Measurements from ENCODE around the gene ERO1B.

Gene ERO1B

DNA sequence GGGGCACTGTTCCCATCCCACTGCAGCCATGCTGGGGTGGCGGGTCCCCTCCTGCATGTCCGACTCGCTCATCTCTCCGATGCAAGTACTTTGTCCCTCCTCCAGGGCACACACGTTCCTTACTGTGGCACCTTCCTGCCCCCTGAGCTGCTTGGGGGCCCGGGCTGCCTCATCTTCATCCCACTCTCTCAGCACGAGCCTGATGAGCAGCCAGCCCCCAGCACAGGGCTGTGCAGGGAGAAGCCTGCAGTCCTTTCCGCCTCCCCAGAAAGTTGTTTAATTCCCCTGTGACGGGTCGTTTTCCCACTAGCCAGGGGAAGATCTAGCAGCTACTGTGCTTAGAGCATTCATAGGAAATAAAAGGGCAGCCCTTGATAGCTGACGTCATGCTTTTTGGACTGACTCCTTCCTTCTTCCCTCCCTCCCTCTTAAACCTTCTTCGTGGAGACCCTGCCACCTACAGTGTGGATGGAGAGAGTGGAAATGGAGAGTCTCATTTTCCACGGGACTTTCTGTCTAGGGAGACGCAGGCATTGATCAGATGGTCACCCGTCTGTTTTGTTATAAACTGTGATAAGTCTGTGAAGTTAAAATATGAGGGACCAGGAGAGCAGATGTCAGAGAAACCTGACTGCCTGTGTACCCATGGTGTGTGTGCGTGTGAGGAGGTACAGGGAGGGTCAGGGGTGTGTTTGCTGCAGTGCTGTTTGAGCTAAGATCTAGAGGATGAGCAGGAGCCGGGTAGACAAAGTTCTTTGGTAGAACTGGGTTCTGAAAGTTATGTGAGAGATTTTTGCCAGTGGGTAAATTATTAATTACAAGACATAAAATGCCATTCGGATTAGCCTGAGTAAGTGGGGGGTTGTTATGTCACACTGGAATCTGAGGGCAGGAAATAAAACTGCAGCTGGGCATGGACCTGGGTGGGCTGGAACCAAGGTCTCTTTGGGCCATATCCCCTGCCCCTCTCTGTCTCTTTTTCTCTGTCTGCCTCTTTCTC lies 105.1 kb downstream of the ERO1B start:
- no peak for DNase-seq

GRCh38 chr1:236175642-236176336 lies 106.0 kb downstream of the ERO1B start:
- no peak for DNase-seq

- DNase-seq = no peak
These were observed 108.5 kb downstream of the ERO1B start for GRCh38 chr1:236173174-236173767.

DNA sequence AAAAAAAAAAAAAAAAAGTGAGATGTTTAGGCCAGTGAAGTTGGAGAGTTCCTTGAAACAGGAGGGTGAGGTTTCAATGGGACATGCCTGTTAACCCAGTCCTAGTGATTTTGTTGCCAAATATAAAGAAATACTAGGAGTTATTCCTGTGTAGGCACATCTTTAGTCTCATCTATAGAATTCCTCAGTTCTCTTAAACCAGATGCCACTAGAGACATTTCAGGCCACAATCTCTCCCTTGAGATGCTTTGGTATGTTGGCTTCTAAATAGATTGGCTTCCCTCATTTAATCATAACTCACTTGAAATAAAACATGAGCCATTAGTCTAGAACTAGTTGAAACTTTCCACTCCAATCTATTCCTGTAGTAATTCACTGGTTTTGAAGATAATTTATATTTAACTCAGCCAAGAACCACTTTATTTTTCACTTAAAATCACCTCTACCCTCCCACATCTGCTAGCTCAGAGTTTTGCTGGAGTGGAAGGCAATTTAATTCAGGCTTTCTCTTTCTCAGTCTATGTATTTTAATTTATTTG lies 109.6 kb downstream of the ERO1B start:
- no peak for DNase-seq

DNA sequence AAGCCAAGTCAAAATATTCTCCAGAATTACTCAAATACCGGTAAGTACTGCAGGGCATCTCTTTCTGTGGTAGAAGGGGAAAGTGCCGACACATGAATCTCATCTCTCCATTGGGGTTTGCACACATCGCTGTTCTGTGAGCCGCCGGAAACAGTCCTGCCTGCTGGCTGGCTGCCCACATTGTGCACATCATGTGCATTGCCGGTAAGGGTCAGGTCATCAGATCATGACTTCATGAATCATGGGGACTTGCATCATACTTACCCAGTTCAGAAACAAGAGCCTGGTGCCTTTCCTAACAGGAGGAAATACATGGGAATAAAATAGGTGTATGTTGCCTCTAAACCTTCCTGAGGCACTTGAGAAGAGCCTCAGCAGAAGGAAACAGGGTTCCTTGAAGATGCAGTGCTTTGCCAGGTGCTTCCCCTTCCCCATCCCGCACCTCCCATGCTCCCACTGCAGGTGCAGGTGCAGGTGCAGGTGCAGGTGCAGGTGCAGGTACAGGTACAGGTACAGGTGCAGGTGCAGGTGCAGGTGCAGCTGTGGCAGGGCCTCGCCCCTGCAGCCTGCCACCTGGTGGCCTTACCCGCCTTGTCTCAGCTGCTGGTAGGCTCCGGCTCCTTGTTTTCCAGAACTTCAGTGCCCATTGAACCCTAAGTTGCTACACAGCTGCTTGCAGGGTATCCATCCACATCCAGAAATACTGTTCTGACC lies 112.9 kb downstream of the ERO1B start:
- DNase-seq = no peak

- DNase-seq = no peak
These were observed 114.2 kb downstream of the ERO1B start for GRCh38 chr1:236167578-236167977.

- no peak for DNase-seq
These were observed 114.6 kb downstream of the ERO1B start for GRCh38 chr1:236167154-236167553.

GRCh38 chr1:236166041-236166440 lies 115.7 kb downstream of the ERO1B start:
- no peak for DNase-seq
